H1 (cell line): Measurements from ENCODE around the gene CEL. TPM values are rescaled to one million over a fixed set of nuclear protein-coding genes. Genes with fewer than 3 reads are reported as not detected.

ENCODE experiments used
- CTCF ChIA-PET: fragments of 300-600 bp; sonication (Branson Sonifier 250); formaldehyde crosslinking; loops from one replicate; lab custom pipeline; 2021; ENCODE audit not compliant: partially characterized antibody; lab: Charles Lee
- POLR2A ChIA-PET: fragments of 300-600 bp; sonication (Branson Sonifier 250); formaldehyde crosslinking; loops from one replicate; lab custom pipeline; 2021; ENCODE audit warnings: inconsistent platforms; ENCODE audit not compliant: partially characterized antibody; lab: Charles Lee
- DNase-seq, 2 experiments: peaks; one replicate each; pipeline versions ENCODE4 v3.0.0 to v3.0.0-alpha.2; 2010 to 2022; ENCODE audit warnings: low spot score in 2 of 2, low read depth in 1 of 2, mixed read lengths in 1 of 2
- FAIRE-seq: peaks from 2 replicates; lab custom pipeline; 2011; peaks lifted over from hg19 to GRCh38; lab: Jason Lieb, UNC
- H2AFZ ChIP-seq: 2 replicates; pipeline ENCODE4 v1.8.1; 2012; ENCODE audit warnings: low read length, inconsistent platforms
- H2AK5ac ChIP-seq: 2 replicates; pipeline ENCODE4 v1.6.1; 2013; ENCODE audit warnings: low read depth, low read length
- H2BK120ac ChIP-seq: replicated peaks from 2 replicates; pipeline ENCODE3; 2013; ENCODE audit warnings: low read depth, low read length, inconsistent platforms
- H2BK12ac ChIP-seq: 2 replicates; pipeline ENCODE4 v1.6.1; 2013; ENCODE audit warnings: low read depth, low read length
- H2BK15ac ChIP-seq: 2 replicates; pipeline ENCODE4 v1.6.1; 2013; ENCODE audit warnings: low read length
- H2BK20ac ChIP-seq: 2 replicates; pipeline ENCODE4 v1.6.1; 2013; ENCODE audit warnings: low read length
- H2BK5ac ChIP-seq: 2 replicates; pipeline ENCODE4 v1.6.1; 2013; ENCODE audit warnings: low read depth, low read length
- H3K14ac ChIP-seq: 2 replicates; pipeline ENCODE4 v1.6.1; 2013; ENCODE audit warnings: inconsistent platforms; ENCODE audit not compliant: insufficient read length
- H3K18ac ChIP-seq: 2 replicates; pipeline ENCODE4 v1.6.1; 2013; ENCODE audit warnings: low read length; ENCODE audit errors: extremely low read depth
- H3K23ac ChIP-seq: 2 replicates; pipeline ENCODE4 v1.6.1; 2013; ENCODE audit warnings: inconsistent platforms; ENCODE audit not compliant: insufficient read length
- H3K23me2 ChIP-seq: 2 replicates; pipeline ENCODE4 v1.6.1; 2013; ENCODE audit warnings: low read depth, low read length
- H3K27ac ChIP-seq: 2 replicates; pipeline ENCODE4 v1.6.1; 2011; ENCODE audit warnings: low read depth, low read length, inconsistent platforms
- H3K27me3 ChIP-seq, 4 experiments: replicated peaks in 1 of 4; 1 replicate in 1 of 4; 2 replicates in 3 of 4; pipeline versions ENCODE4 v1.6.1 to v1.8.1; 2011 to 2013; ENCODE audit warnings: low read length in 3 of 4, mild to moderate bottlenecking in 3 of 4, inconsistent platforms in 2 of 4, mixed read lengths in 2 of 4, moderate library complexity in 1 of 4; ENCODE audit not compliant: control insufficient read depth in 3 of 4, insufficient read depth in 3 of 4; ENCODE audit errors: extremely low read depth in 1 of 4
- H3K36me3 ChIP-seq, 4 experiments: 2 replicates each; pipeline versions ENCODE4 v1.6.1 to v1.8.1; 2011 to 2013; ENCODE audit warnings: mild to moderate bottlenecking in 4 of 4, low read length in 3 of 4, moderate library complexity in 2 of 4, control low read depth in 1 of 4, inconsistent platforms in 1 of 4; ENCODE audit not compliant: insufficient read depth in 4 of 4, control insufficient read depth in 2 of 4
- H3K4ac ChIP-seq: replicated peaks from 2 replicates; pipeline ENCODE3; 2013; ENCODE audit warnings: low read length, low read depth, mixed read lengths, inconsistent platforms; ENCODE audit not compliant: insufficient read length
- H3K4me1 ChIP-seq, 4 experiments: replicated peaks in 1 of 4; 1 replicate in 1 of 4; 2 replicates in 3 of 4; pipeline versions ENCODE4 v1.6.1 to v1.8.1; 2011 to 2013; ENCODE audit warnings: low read length in 3 of 4, inconsistent platforms in 2 of 4, mixed read lengths in 1 of 4; ENCODE audit not compliant: insufficient read depth in 4 of 4, control insufficient read depth in 3 of 4
- H3K4me2 ChIP-seq, 2 experiments: 2 replicates each; pipeline versions ENCODE4 v1.6.1 to v1.8.1; 2011 to 2013; ENCODE audit warnings: low read depth in 2 of 2, low read length in 2 of 2, control low read depth in 1 of 2, inconsistent platforms in 1 of 2, mild to moderate bottlenecking in 1 of 2; ENCODE audit not compliant: insufficient read depth in 1 of 2
- H3K4me3 ChIP-seq, 4 experiments: fragments of 200-600, 300-600 bp in 1 of 4; sonication (generic), shearing (Covaris generic), sonication (Bioruptor Twin) in 1 of 4; 2 replicates each; pipeline versions ENCODE4 v1.5.1 to v1.8.1; 2011 to 2016; ENCODE audit warnings: low read length in 4 of 4, low read depth in 3 of 4, control low read depth in 2 of 4, inconsistent platforms in 2 of 4, mild to moderate bottlenecking in 2 of 4, mixed read lengths in 1 of 4, moderate library complexity in 1 of 4; ENCODE audit not compliant: insufficient read depth in 2 of 4; ENCODE audit errors: extremely low read depth in 1 of 4
- H3K56ac ChIP-seq: replicated peaks from 2 replicates; pipeline ENCODE3; 2013; ENCODE audit warnings: low read depth, mild to moderate bottlenecking, mixed read lengths, low read length, inconsistent platforms; ENCODE audit not compliant: insufficient read length
- H3K79me1 ChIP-seq: 2 replicates; pipeline ENCODE4 v1.6.1; 2013; ENCODE audit warnings: low read depth, low read length, control low read depth
- H3K79me2 ChIP-seq, 2 experiments: 2 replicates each; pipeline versions ENCODE4 v1.6.1 to v1.8.1; 2012 to 2013; ENCODE audit warnings: low read length in 2 of 2, mild to moderate bottlenecking in 2 of 2, inconsistent platforms in 1 of 2; ENCODE audit not compliant: insufficient read depth in 2 of 2, control insufficient read depth in 1 of 2
- H3K9ac ChIP-seq, 4 experiments: replicated peaks in 1 of 4; 1 replicate in 1 of 4; 2 replicates in 3 of 4; pipeline versions ENCODE4 v1.6.1 to v1.8.1; 2011 to 2013; ENCODE audit warnings: low read depth in 3 of 4, low read length in 3 of 4, control low read depth in 2 of 4, mild to moderate bottlenecking in 2 of 4, moderate library complexity in 2 of 4, inconsistent platforms in 1 of 4; ENCODE audit errors: extremely low read depth in 1 of 4
- H3K9me3 ChIP-seq, 2 experiments: 2 replicates each; pipeline versions ENCODE4 v1.6.1 to v1.8.1; 2012 to 2013; ENCODE audit warnings: mild to moderate bottlenecking in 2 of 2, moderate library complexity in 2 of 2, control low read depth in 1 of 2, inconsistent platforms in 1 of 2, low read depth in 1 of 2, low read length in 1 of 2, mixed read lengths in 1 of 2; ENCODE audit not compliant: insufficient read depth in 2 of 2
- H4K20me1 ChIP-seq, 2 experiments: replicated peaks in 1 of 2; 2 replicates each; pipeline versions ENCODE3 to v1.8.1; 2011 to 2013; ENCODE audit warnings: inconsistent platforms in 2 of 2, low read length in 2 of 2, mild to moderate bottlenecking in 1 of 2; ENCODE audit not compliant: insufficient read depth in 2 of 2, control insufficient read depth in 1 of 2
- H4K5ac ChIP-seq: 2 replicates; pipeline ENCODE4 v1.6.1; 2013; ENCODE audit warnings: low read length, low read depth, mixed read lengths, inconsistent platforms; ENCODE audit not compliant: insufficient read length
- H4K8ac ChIP-seq: 2 replicates; pipeline ENCODE4 v1.8.0; 2013; ENCODE audit warnings: mild to moderate bottlenecking, moderate library complexity, low read length, inconsistent platforms; ENCODE audit not compliant: insufficient read depth; ENCODE audit errors: extremely low read depth
- H4K91ac ChIP-seq: replicated peaks from 2 replicates; pipeline ENCODE3; 2013; ENCODE audit warnings: low read length, mixed read lengths, inconsistent platforms; ENCODE audit not compliant: insufficient read length
- TAF1 ChIP-seq: IDR thresholded peaks from 2 replicates; pipeline ENCODE4 v1.6.1; 2011; ENCODE audit warnings: mild to moderate bottlenecking, low read depth, low read length
- WGBS, 2 experiments: shearing (Covaris generic) in 1 of 2; methylation state at CpG; one replicate each; pipeline versions ENCODE4 v1.1.6 to v1.1.7; 2013 to 2015; ENCODE audit warnings: low lambda C conversion rate in 2 of 2, mixed read lengths in 2 of 2, inconsistent platforms in 1 of 2, low coverage in 1 of 2, missing lambda C conversion rate in 1 of 2; ENCODE audit not compliant: insufficient replicate concordance in 2 of 2, insufficient coverage in 1 of 2, insufficient read length in 1 of 2; ENCODE audit errors: extremely low coverage in 1 of 2, missing lambda C conversion rate in 1 of 2; 5-methylcytosine and 5-hydroxymethylcytosine counted together
- polyA plus RNA-seq, 7 experiments: library from polyadenylated mRNA; depleted of rRNA in 3 of 7; stranded (reverse) in 5 of 7; unstranded in 2 of 7; fragments of >200 nt in 5 of 7; fragments of 200-250 nt in 2 of 7; gene quantifications; 1 replicate in 5 of 7; 2 replicates in 1 of 7; 4 replicates in 1 of 7; pipeline versions ENCODE4 v1.2.1 to v1.2.3, GENCODE V29; 2011 to 2013; ENCODE audit warnings: missing spikeins in 2 of 7, mixed read lengths in 2 of 7
- total RNA-seq: library from RNA; stranded (reverse); fragmentation: NEBNext Ultra II Directional; extraction: Animal tissue kit (Norgen Biotek cat#: 25700); gene quantifications from 2 replicates; pipeline ENCODE4 v1.2.1, GENCODE V29; 2021

Gene CEL
- total and polyA plus RNA-seq, 2 of the 8 experiments (the other 6 are each of a cell fraction or from before 2014, with no cell fraction given): 1.8 to 3.4 TPM

GRCh38 chr9:133044125-133044524, 17.7 kb upstream of the CEL start:
- Histone ChIP-seq H3K27me3 (no peaks in the 10 kb centered on the region), H2BK120ac (no peak overlapping the region), H3K36me3 (peaks cover 19 to 43% (median 32%) of the 10 kb centered on the region in 4 experiments), H4K20me1 (peaks cover 6 to 22% of the 10 kb centered on the region in 2 experiments), H2BK15ac (no peak overlapping the region), H3K23me2 (no peaks in the 10 kb centered on the region), H2AK5ac (no peak overlapping the region), H3K56ac (no peak overlapping the region), H3K9me3 (no peaks in the 10 kb centered on the region), H4K91ac (no peak overlapping the region), H4K5ac (no peak overlapping the region), H3K4me1 (no peaks in the 10 kb centered on the region), H2BK5ac (no peak overlapping the region), H3K27ac (no peak overlapping the region), H3K23ac (no peak overlapping the region), H3K14ac (no peak overlapping the region), H4K8ac (no peak overlapping the region), H2BK20ac (no peak overlapping the region), H2BK12ac (no peak overlapping the region), H3K4me2 (no peak overlapping the region), H3K9ac (no peak overlapping the region), H2AFZ (no peak overlapping the region), H3K79me2 (peaks cover 0 to 17% of the 10 kb centered on the region in 2 experiments; a peak in 1 of 4 replicates), H3K79me1 (peaks cover 4% of the 10 kb centered on the region), H3K18ac (no peak overlapping the region), H3K4ac (no peak overlapping the region), H3K4me3 (no peak overlapping the region)
- WGBS, 2 experiments: 91% methylated on average over 6 of the region's 6 CpGs; no CpG with 5 or more reads in 1 of the 2 experiments
- ChIA-PET POLR2A (interaction anchor here (0.9 kb wide), 1 partner anchor 13 kb away, joined by 3 read pairs; the partner anchor contains the start of gene GTF3C5), CTCF (interaction anchor here (0.6 to 4.6 kb wide), 4 partner anchors 9 to 103 kb away, joined by 3 to 23 read pairs (median 4); no protein-coding TSS in a partner anchor)
- FAIRE-seq (no peak), DNase-seq (no peak)
- no peak for TF ChIP-seq TAF1
